K562 (cell line): ENCODE measurements around the gene CAMK2G. TPM values are rescaled to one million over a fixed set of nuclear protein-coding genes. Genes with fewer than 3 reads are reported as not detected.
A peak's percentile ranks its signal among the peaks of the same experiment; 100 is the strongest.

Experiments
- ADNP ChIP-seq: fragments of 200-800 bp; sonication (Bioruptor generic); IDR thresholded peaks from 2 replicates; pipeline ENCODE4 v1.6.1; 2016; ENCODE audit warnings: missing genetic modification characterization, missing compliant biosample characterization
- CTBP1 ChIP-seq: fragments of 450-650 bp; IDR thresholded peaks from 2 replicates; pipeline ENCODE4 v1.6.1; 2016; ENCODE audit warnings: borderline replicate concordance
- DMBX1 ChIP-seq: fragments of 250-450 bp; sonication (Bioruptor Pico); IDR thresholded peaks from 2 replicates; pipeline ENCODE4 v1.8.0; 2022; ENCODE audit warnings: inconsistent platforms, mild to moderate bottlenecking, moderate library complexity, borderline replicate concordance
- HDAC1 ChIP-seq, 2 experiments: fragments of 450-650 bp; IDR thresholded peaks; 2 replicates each; pipeline ENCODE4 v1.6.1; 2016 to 2017; ENCODE audit warnings: inconsistent platforms in 1 of 2, mild to moderate bottlenecking in 1 of 2, moderate library complexity in 1 of 2
- NFRKB ChIP-seq: fragments of 450-650 bp; IDR thresholded peaks from 2 replicates; pipeline ENCODE4 v1.6.1; 2016; ENCODE audit warnings: low read depth
- NR2C2 ChIP-seq, 2 experiments: fragments of 200-800 bp in 1 of 2; sonication (Bioruptor generic) in 1 of 2; sonication (generic) in 1 of 2; formaldehyde crosslinking in 1 of 2; IDR thresholded peaks; 2 replicates each; pipeline versions ENCODE4 v1.6.1 to v1.8.0; 2016 to 2022; ENCODE audit warnings: mild to moderate bottlenecking in 1 of 2, missing compliant biosample characterization in 1 of 2, missing genetic modification characterization in 1 of 2, missing genetic modification reagents in 1 of 2
- PHF21A ChIP-seq: fragments of 450-650 bp; IDR thresholded peaks from 2 replicates; pipeline ENCODE4 v1.6.1; 2017; ENCODE audit warnings: low read depth, borderline replicate concordance
- POLR3A ChIP-seq: IDR thresholded peaks from 2 replicates; pipeline ENCODE4 v1.6.1; 2011; ENCODE audit warnings: borderline replicate concordance, mild to moderate bottlenecking, moderate library complexity; ENCODE audit not compliant: insufficient read length, insufficient read depth; ENCODE audit errors: extremely low read depth
- SRSF3 ChIP-seq: fragments of 200-400 bp; formaldehyde crosslinking; IDR thresholded peaks from 2 replicates; pipeline ENCODE4 v1.6.1; 2016; ENCODE audit warnings: mild to moderate bottlenecking, low read length, moderate library complexity; ENCODE audit not compliant: insufficient read depth
- VEZF1 ChIP-seq: fragments of 200-800 bp; sonication (Bioruptor generic); IDR thresholded peaks from 2 replicates; pipeline ENCODE4 v1.6.1; 2017; ENCODE audit warnings: missing genetic modification characterization, missing compliant biosample characterization
- ZNF146 ChIP-seq: IDR thresholded peaks from one replicate; pipeline ENCODE4 v1.6.1; 2018; ENCODE audit warnings: missing compliant biosample characterization; ENCODE audit not compliant: unreplicated experiment
- ZNF232 ChIP-seq: sonication (generic); formaldehyde crosslinking; IDR thresholded peaks from 2 replicates; pipeline ENCODE4 v1.8.0; 2022; ENCODE audit warnings: mild to moderate bottlenecking, missing genetic modification reagents
- polyA plus RNA-seq, 8 experiments: library from polyadenylated mRNA; depleted of rRNA in 4 of 8; stranded (reverse) in 5 of 8; unstranded in 3 of 8; fragments of >200 nt; fragmentation: Nextera tagmentation in 2 of 8; fragmentation: Illumina TruSeq in 1 of 8; extraction: Ambion mirVana in 2 of 8; extraction: Trizol in 1 of 8; gene quantifications; 2 replicates each; pipeline versions ENCODE4 v1.2.1 to v1.2.3, GENCODE V29; 2011 to 2014; ENCODE audit warnings: inconsistent platforms in 1 of 8, missing spikeins in 1 of 8
- total RNA-seq, 7 experiments: library from RNA; depleted of rRNA in 6 of 7; stranded (reverse); fragments of >200 nt in 6 of 7; fragmentation: Illumina TruSeq in 2 of 7; extraction: Trizol in 2 of 7; gene quantifications; 2 replicates each; pipeline versions ENCODE4 v1.2.1 to v1.2.3, GENCODE V29; 2011 to 2021; ENCODE audit warnings: low replicate concordance in 1 of 7
- TF ChIP-seq, protein P1 (sequence below): fragments of 250-450 bp; sonication (Bioruptor Pico); IDR thresholded peaks from 2 replicates; pipeline ENCODE4 v1.4.0; 2020; ENCODE audit warnings: mild to moderate bottlenecking
- TF ChIP-seq, protein P2 (sequence below): fragments of 250-450 bp; sonication (Bioruptor Pico); IDR thresholded peaks from 2 replicates; pipeline ENCODE4 v1.4.0; 2020

Gene CAMK2G
- total and polyA plus RNA-seq, 9 of the 15 experiments (the other 6 are each of a cell fraction or from before 2014, with no cell fraction given) = 9.0 to 37.9 (median 32.6) TPM

DNA sequence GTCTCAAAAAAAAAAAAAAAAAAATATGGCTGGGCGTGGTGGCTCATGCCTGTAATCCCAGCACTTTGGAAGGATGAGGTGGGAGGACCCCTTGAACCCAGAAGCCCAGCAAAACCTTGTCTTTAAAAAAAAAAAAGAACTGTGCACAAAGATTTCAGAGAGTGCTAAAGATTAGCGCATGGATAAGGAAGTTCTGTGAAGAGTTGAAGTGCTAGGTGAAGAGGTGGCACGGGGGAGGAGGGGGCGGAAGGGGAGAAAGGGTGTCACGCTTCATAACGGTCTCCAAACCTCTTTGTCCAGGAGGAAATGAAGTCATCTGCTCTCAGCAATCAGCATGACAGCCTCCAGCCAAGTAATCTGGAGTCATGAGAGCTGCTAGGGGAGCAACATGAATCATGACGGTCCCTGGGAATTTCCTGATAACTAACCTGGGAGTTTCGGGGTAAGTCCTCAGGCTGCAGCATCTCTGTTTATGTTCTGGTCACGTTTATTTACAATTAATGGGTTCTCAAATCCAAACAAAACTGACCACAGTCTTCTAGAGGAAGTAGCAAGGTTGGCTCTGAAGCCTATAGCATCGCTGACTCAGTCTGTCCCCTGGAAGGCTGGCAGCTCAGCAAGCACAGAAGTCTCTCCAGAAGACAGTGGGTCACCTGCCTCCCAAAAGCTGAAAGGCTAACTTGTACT lies 34.6 kb upstream of the CAMK2G start (continued):
- TF ChIP-seq VEZF1 (peak; percentile 86), NFRKB (peak; percentile 23), ZNF146 (no peak), PHF21A (0 out of 2 replicates have a peak, but pooled peaks have one; percentile 7), ADNP (tag) (peak; percentile 50), DMBX1 (CRISPR knock-in tag) (no peak; the same call in 1 of the 2 replicates), SRSF3 (no peak), CTBP1 (peak; percentile 53; the same call in 1 of the 2 replicates), POLR3A (no peak), HDAC1 (IDR thresholded peaks at IDR 0.05) (peak in 1 of 2 experiments; percentile 81; a peak in 2 of 4 replicates), ZNF232 (CRISPR knock-in tag) (no peak), NR2C2 (CRISPR knock-in tag; IDR thresholded peaks at IDR 0.05) (no peak), NR2C2 (tag; IDR thresholded peaks at IDR 0.05) (peak; percentile 63)
- TF ChIP-seq, protein P1, sequence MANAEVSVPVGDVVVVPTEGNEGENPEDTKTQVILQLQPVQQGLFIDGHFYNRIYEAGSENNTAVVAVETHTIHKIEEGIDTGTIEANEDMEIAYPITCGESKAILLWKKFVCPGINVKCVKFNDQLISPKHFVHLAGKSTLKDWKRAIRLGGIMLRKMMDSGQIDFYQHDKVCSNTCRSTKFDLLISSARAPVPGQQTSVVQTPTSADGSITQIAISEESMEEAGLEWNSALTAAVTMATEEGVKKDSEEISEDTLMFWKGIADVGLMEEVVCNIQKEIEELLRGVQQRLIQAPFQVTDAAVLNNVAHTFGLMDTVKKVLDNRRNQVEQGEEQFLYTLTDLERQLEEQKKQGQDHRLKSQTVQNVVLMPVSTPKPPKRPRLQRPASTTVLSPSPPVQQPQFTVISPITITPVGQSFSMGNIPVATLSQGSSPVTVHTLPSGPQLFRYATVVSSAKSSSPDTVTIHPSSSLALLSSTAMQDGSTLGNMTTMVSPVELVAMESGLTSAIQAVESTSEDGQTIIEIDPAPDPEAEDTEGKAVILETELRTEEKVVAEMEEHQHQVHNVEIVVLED = no peak
- TF ChIP-seq, protein P2, sequence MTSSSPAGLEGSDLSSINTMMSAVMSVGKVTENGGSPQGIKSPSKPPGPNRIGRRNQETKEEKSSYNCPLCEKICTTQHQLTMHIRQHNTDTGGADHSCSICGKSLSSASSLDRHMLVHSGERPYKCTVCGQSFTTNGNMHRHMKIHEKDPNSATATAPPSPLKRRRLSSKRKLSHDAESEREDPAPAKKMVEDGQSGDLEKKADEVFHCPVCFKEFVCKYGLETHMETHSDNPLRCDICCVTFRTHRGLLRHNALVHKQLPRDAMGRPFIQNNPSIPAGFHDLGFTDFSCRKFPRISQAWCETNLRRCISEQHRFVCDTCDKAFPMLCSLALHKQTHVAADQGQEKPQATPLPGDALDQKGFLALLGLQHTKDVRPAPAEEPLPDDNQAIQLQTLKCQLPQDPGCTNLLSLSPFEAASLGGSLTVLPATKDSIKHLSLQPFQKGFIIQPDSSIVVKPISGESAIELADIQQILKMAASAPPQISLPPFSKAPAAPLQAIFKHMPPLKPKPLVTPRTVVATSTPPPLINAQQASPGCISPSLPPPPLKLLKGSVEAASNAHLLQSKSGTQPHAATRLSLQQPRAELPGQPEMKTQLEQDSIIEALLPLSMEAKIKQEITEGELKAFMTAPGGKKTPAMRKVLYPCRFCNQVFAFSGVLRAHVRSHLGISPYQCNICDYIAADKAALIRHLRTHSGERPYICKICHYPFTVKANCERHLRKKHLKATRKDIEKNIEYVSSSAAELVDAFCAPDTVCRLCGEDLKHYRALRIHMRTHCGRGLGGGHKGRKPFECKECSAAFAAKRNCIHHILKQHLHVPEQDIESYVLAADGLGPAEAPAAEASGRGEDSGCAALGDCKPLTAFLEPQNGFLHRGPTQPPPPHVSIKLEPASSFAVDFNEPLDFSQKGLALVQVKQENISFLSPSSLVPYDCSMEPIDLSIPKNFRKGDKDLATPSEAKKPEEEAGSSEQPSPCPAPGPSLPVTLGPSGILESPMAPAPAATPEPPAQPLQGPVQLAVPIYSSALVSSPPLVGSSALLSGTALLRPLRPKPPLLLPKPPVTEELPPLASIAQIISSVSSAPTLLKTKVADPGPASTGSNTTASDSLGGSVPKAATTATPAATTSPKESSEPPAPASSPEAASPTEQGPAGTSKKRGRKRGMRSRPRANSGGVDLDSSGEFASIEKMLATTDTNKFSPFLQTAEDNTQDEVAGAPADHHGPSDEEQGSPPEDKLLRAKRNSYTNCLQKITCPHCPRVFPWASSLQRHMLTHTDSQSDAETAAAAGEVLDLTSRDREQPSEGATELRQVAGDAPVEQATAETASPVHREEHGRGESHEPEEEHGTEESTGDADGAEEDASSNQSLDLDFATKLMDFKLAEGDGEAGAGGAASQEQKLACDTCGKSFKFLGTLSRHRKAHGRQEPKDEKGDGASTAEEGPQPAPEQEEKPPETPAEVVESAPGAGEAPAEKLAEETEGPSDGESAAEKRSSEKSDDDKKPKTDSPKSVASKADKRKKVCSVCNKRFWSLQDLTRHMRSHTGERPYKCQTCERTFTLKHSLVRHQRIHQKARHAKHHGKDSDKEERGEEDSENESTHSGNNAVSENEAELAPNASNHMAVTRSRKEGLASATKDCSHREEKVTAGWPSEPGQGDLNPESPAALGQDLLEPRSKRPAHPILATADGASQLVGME = no peak
